Activated naive CD4-positive, alpha-beta T cell treated with anti-CD3 and anti-CD28 coated beads, Interleukin-2, amount 50 U/mL, for 16 hours (primary cell): ENCODE results near the gene PEA15.

Experiments used
- DNase-seq: peaks from one replicate; pipeline ENCODE4 v3.0.0-alpha.2; 2020

The PEA15 gene

DNA sequence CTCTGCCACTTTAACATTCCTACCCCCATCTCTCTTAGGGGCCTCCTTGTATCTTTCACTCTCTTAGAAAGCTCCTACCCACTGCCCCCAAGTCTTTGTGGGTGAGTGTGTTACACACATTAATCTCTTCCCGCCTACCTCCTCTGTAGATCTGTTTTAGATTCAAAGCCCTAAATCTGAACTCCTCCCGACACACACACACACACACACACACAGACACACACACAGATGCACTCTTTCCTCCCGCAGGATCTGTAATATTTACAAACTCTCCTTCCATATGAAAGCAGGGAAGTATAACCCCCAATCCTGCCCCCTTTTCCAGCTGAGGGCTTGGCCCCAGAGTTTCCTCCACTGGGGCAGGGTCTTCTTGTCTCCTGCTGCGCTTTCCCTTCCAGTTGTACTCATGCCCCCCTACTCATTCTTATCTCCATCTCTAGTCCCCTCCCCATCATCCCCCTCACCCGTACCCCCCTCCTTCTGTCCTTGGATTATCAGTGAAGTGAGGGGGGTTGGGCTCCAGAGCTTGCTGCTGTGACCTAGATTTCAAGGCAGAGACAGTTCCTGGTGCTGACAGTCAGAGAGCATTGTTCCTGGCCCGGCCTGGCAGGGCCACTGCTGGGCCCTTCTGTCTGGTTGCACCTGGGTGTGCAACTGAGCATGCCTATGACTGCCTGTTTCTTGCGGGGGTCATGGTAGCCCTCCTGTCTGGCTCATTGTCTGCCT is 4.3 kb downstream of the PEA15 start:
- no peak for DNase-seq

DNA sequence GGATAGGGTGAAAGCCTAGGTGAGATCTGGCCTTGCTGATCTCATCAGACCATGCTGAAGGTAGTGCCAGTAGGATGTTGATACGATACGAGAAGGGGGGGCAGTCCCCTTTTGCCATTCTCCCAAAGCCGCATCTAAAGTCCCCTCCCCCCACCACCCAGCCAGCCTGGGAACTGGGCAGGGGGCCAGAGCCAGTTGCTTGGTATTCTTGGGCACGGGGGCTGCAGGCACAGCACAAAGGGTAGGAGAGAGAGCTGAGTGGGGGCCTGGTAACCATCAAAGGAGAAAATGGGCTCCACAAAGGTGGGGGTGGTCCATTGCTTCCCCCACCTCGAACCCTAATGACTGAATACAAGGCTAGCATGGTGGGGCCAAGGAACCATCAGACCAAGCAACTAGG is 5.4 kb downstream of the PEA15 start:
- no peak for DNase-seq

DNA sequence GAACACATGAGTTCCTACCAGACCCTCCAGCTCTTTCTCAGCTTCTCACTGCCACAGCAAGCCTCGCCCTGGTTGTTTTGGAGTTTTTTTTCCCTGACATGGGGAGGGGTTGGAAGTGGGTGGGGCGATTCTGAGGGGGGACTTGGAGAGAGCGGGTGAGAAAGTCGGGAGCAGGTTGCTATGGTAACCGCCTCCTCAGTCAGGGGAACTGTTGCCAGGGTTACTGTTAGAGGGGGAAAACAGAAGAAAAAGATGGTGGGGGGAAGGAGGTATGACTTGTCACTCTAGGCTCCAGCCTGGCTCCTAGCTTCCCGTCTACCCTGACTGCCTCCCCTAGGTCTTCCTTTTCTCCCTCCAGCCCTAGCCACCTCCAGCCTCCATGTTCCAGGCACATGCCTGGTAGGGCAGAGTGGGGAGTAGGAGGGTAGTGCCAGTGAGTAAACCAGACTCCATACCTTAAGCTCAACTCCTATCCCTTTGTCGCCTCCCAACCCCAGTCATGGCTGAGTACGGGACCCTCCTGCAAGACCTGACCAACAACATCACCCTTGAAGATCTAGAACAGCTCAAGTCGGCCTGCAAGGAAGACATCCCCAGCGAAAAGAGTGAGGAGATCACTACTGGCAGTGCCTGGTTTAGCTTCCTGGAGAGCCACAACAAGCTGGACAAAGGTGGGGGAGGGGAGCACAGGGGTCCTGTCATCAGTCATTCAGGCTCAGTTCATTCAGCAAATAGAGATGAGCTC is 6.0 kb downstream of the PEA15 start:
- no peak for DNase-seq

- no peak for DNase-seq
Measured at GRCh38 chr1:160214481-160215140, 9.4 kb downstream of the PEA15 start.

- no peak for DNase-seq
Measured at GRCh38 chr1:160216301-160216700, 11.1 kb downstream of the PEA15 start.

DNA sequence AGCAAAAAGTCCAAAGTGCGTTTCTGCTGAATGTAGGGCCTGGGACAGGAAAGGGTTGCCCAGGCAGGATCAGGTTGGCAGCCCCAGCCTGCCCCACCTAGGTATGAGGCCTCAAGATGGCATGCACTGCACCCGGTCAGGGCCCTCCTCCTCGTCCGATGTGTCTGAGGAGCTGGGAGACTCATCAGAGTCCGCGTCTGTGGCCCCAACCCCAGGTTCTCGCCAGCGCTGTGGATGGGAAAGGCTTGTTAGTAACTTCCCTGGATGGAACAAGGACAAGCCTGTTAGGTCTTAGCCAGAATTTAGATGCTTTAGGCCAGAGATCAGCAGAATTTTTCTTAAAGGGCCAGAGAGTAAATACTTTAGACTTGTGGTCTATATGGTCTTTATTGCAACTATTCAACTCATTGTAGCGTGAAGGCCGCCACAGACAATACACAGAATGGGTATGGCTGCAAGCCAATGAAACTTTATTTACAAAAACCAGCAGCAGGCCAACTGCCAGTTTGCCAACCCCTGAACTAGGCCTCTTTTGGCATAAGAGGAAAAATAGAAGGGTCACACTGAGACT is 12.4 kb downstream of the PEA15 start:
- no peak for DNase-seq

DNA sequence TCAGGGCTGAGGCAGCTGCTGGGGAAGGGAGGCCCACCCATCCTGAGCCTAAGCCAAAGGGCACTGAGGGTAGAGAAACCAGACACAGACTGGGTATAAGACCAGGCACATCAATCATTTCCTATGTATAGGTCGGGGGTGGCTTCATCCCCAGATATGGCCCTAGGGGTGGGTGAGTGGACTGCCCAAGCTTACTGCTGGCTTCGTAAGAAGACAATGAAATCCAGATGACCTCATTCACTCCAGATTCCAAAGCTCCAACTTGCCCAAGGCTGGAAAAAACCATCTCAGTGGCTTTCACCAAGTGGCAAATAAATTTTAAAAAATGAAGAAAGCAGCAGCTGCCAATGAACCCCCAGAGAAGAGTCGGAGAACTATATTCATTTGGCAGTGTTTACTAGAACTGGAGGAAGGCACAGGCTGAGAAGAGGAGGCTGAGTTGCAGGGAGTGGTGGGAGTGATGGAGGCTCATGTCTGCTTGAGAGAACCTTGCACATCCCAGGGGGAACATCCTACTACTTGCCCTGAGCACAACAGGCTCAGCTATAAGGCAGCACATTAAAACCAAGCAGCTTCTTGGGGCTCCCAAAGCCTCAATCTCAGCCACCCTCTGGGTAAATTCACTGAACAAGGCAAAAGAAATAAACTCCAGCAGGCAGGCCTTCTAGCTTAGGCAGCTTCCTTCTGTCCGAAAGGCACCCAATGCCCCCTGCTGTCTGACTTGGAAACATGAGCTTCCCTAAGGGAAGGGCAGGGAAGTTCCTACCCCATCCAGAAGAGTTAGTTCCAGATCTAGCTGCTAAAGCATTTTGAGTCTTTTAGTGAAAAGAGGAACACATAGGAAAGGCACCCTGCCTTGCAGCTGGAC is 14.1 kb downstream of the PEA15 start:
- DNase-seq: no peak

GRCh38 chr1:160220301-160220700 is 15.1 kb downstream of the PEA15 start:
- DNase-seq: no peak

DNA sequence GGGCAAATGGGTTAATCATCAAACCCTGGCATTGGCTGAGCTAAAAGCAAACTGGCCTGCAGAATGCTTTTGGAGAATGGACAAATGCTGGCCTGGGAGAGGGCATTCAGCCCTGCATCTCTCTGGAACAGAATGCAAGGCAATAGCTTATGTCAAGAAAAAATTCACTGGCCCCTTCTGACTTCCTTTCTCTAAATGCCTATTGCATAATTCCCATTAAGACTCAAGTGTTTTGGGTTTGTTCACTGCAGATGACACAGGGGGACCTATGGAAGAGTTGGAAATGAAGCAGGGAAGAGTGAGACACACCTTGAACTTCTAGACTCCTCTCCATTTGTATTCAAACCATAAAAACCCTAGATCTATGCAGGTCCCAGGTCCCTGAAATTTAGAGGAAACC is 15.9 kb downstream of the PEA15 start:
- no peak for DNase-seq

DNA sequence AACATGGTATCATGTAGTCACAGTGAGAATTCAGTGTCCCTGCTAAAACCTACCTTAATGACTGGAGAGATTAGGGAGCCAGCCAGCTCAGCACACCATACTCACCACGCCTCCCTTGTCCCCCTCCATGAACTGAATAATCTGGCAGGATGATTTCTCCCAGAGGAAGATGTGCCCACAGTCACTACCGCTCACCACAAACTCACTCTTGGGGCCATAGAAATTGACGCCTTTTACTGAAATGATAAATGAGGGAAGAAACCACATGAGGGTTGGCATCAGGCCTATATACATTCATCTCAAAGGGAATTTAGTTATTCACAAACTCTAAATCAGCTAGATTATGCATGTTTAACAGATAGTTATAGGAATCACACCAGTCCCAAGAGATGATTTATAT is 17.4 kb downstream of the PEA15 start:
- DNase-seq: no peak

GRCh38 chr1:160224606-160225005 is 19.4 kb downstream of the PEA15 start:
- DNase-seq: no peak

- DNase-seq: no peak
Measured at GRCh38 chr1:160225345-160225744, 20.2 kb downstream of the PEA15 start.

- no peak for DNase-seq
Measured at GRCh38 chr1:160226623-160227022, 21.4 kb downstream of the PEA15 start.

- DNase-seq: no peak
Measured at GRCh38 chr1:160227034-160227433, 21.9 kb downstream of the PEA15 start.

DNA sequence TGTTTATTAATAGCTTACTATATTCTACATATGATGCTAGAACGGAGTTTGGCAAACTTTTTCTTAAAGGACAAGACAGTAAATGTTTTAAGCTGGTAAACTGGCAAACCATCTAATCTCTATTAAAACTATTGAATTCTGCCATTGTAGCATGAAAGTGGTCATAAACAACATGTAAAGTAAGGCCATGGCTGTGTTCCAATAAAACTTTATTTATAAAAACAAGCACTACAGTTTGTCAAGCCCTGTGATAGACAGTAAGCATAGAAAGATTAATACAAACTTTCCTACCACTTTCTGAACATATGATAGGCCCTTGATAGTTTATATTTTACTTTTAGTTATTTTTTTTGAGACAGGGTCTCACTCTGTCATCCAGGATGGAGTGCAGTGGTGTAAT is 22.4 kb downstream of the PEA15 start:
- DNase-seq: no peak

DNA sequence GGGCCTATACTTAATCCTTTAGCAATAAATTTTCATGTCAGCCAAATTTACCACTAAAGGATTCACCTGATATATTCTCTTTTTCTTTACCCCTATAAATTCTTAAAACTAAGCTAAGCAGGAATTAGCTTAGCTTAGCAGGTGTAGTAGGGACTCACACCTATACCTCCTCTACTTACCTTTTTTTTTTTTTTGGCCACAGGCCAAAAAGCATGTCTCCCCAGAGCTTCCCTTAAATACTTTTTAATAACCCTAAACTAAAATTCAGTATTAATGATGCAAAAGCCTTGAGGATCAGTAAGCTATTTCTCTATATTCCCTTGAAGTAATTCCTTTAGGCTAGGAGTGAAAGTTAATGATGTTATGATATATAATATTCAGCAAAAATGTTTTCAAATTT is 23.2 kb downstream of the PEA15 start:
- DNase-seq: no peak

DNA sequence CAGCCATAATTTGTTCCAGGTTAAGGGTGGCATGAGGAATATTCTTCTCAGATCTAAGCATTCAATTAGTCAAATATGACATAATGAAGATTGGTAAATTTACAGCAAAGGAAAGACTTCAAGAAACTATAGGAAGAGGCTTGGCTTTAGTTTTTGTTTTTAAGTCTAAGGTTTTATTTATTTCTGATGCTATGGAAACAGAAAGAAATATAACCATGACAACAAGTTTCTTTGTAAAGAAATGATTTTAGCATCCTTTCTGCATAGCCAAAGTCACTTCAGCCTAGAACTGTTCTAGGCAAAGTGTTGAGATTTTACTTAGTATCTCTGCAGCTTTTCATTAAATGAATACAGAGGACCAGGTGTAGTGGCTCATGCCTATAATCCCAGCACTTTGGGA is 27.7 kb downstream of the PEA15 start:
- DNase-seq: no peak

DNA sequence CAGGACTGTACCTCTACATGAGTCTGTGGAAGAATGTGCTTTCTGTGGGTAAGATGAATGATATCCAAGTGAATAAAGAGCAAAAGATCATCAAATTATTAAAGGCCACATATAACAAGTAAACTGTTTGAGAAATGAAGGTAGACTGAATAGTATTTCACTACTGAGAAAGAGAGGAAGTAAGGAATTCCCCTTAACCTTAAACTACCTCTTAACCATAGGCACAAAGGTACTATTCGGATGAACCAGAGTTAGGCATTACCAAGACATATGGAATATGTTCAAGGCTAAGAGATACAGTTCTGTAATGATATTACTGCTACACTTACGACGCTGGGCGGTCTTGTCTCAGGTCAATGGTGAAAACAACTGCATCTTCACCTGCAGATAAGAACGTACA is 31.6 kb downstream of the PEA15 start:
- DNase-seq: no peak

GRCh38 chr1:160237558-160237957 is 32.4 kb downstream of the PEA15 start:
- DNase-seq: no peak

- no peak for DNase-seq
Measured at GRCh38 chr1:160238408-160238807, 33.2 kb downstream of the PEA15 start.

- DNase-seq: no peak
Measured at GRCh38 chr1:160239582-160240299, 34.6 kb downstream of the PEA15 start.

DNA sequence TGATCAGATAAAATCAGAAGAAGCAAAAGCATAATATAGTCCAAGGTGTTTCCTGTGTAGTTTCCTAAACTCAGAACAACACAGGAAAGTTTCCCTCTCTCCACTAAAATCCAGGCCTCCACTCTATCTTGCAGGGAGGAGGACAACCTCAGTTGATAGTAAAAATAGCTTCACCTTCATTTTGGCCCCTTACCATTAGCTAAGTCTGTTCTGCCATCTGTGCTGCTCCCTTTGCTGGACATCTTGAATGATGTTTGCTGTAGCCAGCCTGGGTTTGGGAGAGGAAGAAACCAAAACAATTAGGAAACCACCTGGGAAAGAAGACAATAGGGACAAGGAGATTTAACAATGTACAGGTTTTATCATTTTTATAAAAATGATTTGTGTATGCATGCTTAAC is 38.6 kb downstream of the PEA15 start:
- DNase-seq: no peak
